ENCODE results near the gene CEND1. TPM values are rescaled to one million over a fixed set of nuclear protein-coding genes. Genes with fewer than 3 reads are reported as not detected.

CEND1 gene
- total and polyA plus RNA-seq, 2 of the 13 experiments (the other 11 are each of a cell fraction or from before 2014, with no cell fraction given) = not detected

GRCh38 chr11:797296-798092 is 7.6 kb upstream of the CEND1 start (continued):
- TF ChIP-seq HNF1A (IDR thresholded peaks at IDR 0.05; ENCODE audit: low read depth) = no peak
- 0 out of 2 replicates have a peak, but pooled peaks have one; percentile 27 for TF ChIP-seq HNF1A (CRISPR knock-in tag; IDR thresholded peaks at IDR 0.05; ENCODE audit: borderline replicate concordance)
- 0 out of 2 replicates have a peak, but pooled peaks have one; percentile 28 for TF ChIP-seq ZNF788 (CRISPR knock-in tag; IDR thresholded peaks at IDR 0.05; ENCODE audit: borderline replicate concordance)
- TF ChIP-seq MED8 (CRISPR knock-in tag; IDR thresholded peaks at IDR 0.05; ENCODE audit: insufficient replicate concordance) = peak; percentile 40
- TF ChIP-seq, protein P1, sequence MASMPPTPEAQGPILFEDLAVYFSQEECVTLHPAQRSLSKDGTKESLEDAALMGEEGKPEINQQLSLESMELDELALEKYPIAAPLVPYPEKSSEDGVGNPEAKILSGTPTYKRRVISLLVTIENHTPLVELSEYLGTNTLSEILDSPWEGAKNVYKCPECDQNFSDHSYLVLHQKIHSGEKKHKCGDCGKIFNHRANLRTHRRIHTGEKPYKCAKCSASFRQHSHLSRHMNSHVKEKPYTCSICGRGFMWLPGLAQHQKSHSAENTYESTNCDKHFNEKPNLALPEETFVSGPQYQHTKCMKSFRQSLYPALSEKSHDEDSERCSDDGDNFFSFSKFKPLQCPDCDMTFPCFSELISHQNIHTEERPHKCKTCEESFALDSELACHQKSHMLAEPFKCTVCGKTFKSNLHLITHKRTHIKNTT (CRISPR knock-in tag; IDR thresholded peaks at IDR 0.05) = no peak
- TF ChIP-seq CENPT (CRISPR knock-in tag; IDR thresholded peaks at IDR 0.05; ENCODE audit: low read depth) = no peak
- TF ChIP-seq ZNF800 (CRISPR knock-in tag; IDR thresholded peaks at IDR 0.05) = no peak
- TF ChIP-seq ZSCAN9 (CRISPR knock-in tag; IDR thresholded peaks at IDR 0.05; ENCODE audit: borderline replicate concordance) = no peak
- TF ChIP-seq ZNF101 (CRISPR knock-in tag; IDR thresholded peaks at IDR 0.05; ENCODE audit: borderline replicate concordance, low read depth) = no peak
- TF ChIP-seq, protein P2, sequence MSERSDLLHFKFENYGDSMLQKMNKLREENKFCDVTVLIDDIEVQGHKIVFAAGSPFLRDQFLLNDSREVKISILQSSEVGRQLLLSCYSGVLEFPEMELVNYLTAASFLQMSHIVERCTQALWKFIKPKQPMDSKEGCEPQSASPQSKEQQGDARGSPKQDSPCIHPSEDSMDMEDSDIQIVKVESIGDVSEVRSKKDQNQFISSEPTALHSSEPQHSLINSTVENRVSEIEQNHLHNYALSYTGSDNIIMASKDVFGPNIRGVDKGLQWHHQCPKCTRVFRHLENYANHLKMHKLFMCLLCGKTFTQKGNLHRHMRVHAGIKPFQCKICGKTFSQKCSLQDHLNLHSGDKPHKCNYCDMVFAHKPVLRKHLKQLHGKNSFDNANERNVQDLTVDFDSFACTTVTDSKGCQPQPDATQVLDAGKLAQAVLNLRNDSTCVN (CRISPR knock-in tag; IDR thresholded peaks at IDR 0.05; ENCODE audit: borderline replicate concordance) = peak; percentile 22; the same call in 1 of the 2 replicates
- no peak for TF ChIP-seq PITX1 (CRISPR knock-in tag; IDR thresholded peaks at IDR 0.05)
- peak; percentile 58; the same call in 1 of the 2 replicates for TF ChIP-seq BRD4 (CRISPR knock-in tag; IDR thresholded peaks at IDR 0.05)
- no peak; the same call in 1 of the 2 replicates for TF ChIP-seq ZNF274 (CRISPR knock-in tag; IDR thresholded peaks at IDR 0.05)
- TF ChIP-seq, protein P3, sequence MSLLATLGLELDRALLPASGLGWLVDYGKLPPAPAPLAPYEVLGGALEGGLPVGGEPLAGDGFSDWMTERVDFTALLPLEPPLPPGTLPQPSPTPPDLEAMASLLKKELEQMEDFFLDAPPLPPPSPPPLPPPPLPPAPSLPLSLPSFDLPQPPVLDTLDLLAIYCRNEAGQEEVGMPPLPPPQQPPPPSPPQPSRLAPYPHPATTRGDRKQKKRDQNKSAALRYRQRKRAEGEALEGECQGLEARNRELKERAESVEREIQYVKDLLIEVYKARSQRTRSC (CRISPR knock-in tag; IDR thresholded peaks at IDR 0.05; ENCODE audit: low read depth) = no peak
- TF ChIP-seq DDIT3 (CRISPR knock-in tag; IDR thresholded peaks at IDR 0.05) = no peak
- TF ChIP-seq ZNF746 (CRISPR knock-in tag; IDR thresholded peaks at IDR 0.05) = no peak
- peak; percentile 47 for TF ChIP-seq TAF1 (CRISPR knock-in tag; IDR thresholded peaks at IDR 0.05)

Data from HepG2 (cell line).